ENCODE results near the gene PLEKHF1.

GRCh38 chr19:29650772-29651387 lies 14.4 kb upstream of the PLEKHF1 start:
- no peak for TF ChIP-seq POLR2A (IDR thresholded peaks at IDR 0.05)
- no peak for TF ChIP-seq CTCF (IDR thresholded peaks at IDR 0.05 in 4 of 5, conservative IDR thresholded peaks at IDR 0.05 in 1 of 5)

Data from gastrocnemius medialis (tissue), 4 donors.